Measurements from ENCODE around the gene CARMIL1.

The CARMIL1 gene

GRCh38 chr6:25337431-25337830 is 58.3 kb downstream of the CARMIL1 start:
- no peak for TF ChIP-seq CTCF (IDR thresholded peaks at IDR 0.05)

DNA sequence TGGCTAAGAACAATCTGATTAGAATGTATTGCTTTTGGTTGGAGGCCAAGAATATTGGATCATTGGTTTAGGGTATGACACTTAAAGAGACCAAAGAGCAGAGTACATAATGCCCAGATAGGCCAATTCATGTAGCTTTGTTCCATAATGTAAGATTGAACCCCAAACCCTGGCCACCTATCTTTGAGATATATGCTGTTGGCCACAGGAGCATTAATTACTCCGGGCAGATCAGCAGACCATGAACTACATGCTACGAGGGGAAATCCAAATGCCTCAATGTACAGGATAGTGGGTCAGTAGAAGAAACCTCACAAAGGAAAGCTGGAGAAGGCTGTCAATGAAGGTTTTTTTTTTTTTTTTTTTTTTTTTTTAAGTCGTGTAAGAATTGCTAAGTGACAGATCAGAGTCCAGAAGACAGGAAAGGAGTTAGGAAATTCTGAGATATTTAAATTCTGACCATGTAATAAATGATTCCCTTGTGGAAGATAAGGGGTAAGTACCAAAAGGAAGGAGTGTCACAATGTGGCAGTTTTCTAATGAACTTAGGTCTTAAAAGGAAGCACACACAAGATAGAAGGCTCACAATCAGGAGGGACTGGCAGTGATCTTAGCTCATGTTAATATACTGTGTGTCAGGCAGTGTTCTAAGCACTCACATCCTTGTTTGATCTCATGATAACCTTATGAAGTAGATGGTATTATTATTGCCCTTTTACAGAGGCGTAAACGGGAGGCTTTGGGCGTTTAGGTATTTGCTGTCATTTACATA is 61.4 kb downstream of the CARMIL1 start:
- no peak for TF ChIP-seq CTCF (IDR thresholded peaks at IDR 0.05)

DNA sequence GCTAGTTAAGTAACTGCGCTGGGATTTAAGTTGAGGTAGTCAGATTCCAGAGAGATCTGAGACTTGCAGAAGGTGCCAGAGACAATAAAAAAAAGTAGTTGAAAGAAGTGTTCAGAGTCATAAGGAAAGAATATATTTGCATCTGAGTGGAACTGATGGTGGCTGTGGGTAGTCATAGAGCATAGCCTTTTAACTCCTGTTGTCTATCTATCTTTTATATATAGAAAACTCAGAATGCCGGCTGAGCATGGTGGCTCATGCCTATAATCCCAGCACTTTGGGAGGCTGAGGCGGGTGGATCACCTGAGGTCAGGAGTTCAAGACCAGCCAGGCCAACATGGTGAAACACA is 62.0 kb downstream of the CARMIL1 start:
- TF ChIP-seq CTCF (IDR thresholded peaks at IDR 0.05), result no peak

- TF ChIP-seq CTCF (IDR thresholded peaks at IDR 0.05), result no peak
Measured at GRCh38 chr6:25341923-25342619, 62.9 kb downstream of the CARMIL1 start.

DNA sequence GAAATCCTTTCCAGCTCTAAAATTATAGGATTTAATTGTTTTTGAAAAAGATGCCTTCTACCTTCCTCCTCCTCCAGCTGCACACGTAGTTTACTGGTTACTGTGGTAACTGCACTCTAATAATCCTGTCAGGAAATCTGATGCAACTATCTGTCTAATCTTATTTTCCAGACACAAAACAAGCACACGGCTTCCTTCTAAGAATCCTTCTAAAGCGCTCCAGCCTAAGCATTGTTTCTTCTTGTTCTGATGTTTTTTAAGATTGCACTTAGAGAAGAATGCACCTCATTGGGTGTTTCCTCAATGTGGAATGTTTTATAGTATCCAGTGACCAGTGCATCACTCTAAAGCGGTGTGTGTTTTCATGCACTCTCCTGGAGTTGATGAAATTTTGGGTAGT is 63.6 kb downstream of the CARMIL1 start:
- TF ChIP-seq CTCF (IDR thresholded peaks at IDR 0.05), result no peak

- no peak for TF ChIP-seq CTCF (IDR thresholded peaks at IDR 0.05)
Measured at GRCh38 chr6:25343984-25344383, 64.8 kb downstream of the CARMIL1 start.

DNA sequence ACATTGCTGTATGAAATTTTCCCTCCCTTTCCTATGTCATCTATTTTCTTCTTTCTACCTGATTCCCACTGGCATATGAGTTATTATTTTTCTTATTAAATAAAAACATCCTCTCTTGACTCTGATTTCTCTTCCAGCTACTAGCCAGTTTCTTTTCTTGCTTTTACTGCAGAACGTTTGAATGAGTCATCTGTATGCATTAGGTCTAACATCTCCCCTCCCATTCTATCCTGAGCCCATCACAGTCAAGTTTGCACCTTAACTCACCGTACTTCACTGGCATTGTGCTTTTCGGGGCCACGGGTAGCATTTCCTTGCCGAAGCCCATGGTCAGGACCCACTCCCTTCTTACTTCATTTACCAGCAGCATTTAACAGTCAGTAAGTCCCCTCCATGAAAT is 65.7 kb downstream of the CARMIL1 start:
- no peak for TF ChIP-seq CTCF (IDR thresholded peaks at IDR 0.05)
